Measurements from ENCODE around the gene AGAP3.

Gene AGAP3

DNA sequence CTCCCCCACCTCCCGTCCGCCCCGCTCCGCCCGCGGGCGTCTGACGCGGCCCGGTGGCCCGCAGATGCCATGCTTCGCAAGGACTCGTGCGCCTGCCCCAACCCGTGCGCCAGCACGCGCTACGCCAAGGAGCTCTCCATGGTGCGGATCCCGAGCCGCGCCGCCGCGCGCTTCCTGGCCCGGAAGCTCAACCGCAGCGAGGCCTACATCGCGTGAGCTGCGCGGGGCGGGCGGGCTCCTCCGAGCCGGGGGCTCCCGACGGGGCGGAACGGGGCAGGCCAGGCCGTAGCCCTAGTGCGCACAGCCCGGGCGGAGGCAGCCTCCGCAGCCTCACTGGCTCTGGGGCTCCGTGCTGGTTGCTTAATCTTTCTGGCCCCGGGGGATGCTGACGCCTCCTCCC is 35.2 kb upstream of the AGAP3 start:
- H3K27ac ChIP-seq, result no peak overlapping the region
- ChIA-PET CTCF (no interaction called here), POLR2A (ENCODE audit: low non-redundant PET) (no interaction called here)
- TF ChIP-seq, protein P1, sequence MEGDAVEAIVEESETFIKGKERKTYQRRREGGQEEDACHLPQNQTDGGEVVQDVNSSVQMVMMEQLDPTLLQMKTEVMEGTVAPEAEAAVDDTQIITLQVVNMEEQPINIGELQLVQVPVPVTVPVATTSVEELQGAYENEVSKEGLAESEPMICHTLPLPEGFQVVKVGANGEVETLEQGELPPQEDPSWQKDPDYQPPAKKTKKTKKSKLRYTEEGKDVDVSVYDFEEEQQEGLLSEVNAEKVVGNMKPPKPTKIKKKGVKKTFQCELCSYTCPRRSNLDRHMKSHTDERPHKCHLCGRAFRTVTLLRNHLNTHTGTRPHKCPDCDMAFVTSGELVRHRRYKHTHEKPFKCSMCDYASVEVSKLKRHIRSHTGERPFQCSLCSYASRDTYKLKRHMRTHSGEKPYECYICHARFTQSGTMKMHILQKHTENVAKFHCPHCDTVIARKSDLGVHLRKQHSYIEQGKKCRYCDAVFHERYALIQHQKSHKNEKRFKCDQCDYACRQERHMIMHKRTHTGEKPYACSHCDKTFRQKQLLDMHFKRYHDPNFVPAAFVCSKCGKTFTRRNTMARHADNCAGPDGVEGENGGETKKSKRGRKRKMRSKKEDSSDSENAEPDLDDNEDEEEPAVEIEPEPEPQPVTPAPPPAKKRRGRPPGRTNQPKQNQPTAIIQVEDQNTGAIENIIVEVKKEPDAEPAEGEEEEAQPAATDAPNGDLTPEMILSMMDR (conservative IDR thresholded peaks at IDR 0.05; ENCODE audit: low read depth), result no peak
- peak; percentile 39 for DNase-seq (ENCODE audit: low spot score)

GRCh38 chr7:151053096-151053495 is 33.2 kb upstream of the AGAP3 start:
- ChIA-PET POLR2A (ENCODE audit: low non-redundant PET) (no interaction called here), CTCF (no interaction called here)
- TF ChIP-seq, protein P1 (conservative IDR thresholded peaks at IDR 0.05; ENCODE audit: low read depth), result no peak
- no peak overlapping the region for H3K27ac ChIP-seq
- no peak for DNase-seq (ENCODE audit: low spot score)

DNA sequence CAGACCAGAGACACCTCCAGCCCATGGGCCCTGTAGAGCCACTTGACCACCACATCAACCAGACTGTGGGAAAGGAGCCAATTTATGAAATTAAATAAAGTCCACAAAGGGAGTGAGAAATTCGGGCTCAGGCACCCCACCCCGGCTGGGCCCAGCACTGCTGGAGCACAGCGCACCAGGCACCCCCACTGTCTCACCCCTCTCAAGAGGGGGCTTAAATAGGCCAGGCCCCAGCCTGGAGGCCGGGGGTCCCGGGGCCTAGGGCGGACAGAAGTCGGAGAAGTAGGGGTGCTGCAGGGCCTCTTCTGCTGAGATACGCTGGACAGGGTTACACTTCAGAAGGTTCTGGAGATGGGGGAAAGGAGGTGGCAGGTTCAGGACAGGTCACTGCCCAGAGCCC is 32.5 kb upstream of the AGAP3 start:
- TF ChIP-seq, protein P1 (conservative IDR thresholded peaks at IDR 0.05; ENCODE audit: low read depth), result no peak
- no peak for DNase-seq (ENCODE audit: low spot score)
- ChIA-PET CTCF (no interaction called here), POLR2A (ENCODE audit: low non-redundant PET) (no interaction called here)
- H3K27ac ChIP-seq, result no peak overlapping the region

DNA sequence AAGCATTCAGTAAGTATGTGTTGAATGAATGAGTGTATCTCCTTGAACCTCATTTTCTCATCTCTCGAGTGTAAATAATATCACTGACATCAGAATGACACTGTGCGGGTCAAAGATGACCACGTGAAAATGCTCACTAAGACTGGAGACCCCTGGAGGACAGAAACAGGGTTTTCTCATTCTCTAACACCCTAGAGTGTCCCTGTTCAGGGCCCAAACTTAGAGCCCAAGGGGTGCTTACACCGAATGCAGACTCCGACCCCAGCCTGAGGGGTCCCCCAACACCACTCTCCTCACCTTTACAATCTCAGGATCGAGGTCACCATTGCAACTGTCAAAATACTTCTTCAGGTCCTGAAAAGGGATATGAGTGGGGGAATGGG is 30.0 kb upstream of the AGAP3 start:
- ChIA-PET POLR2A (ENCODE audit: low non-redundant PET) (no interaction called here), CTCF (interaction anchor here (0.6 kb wide), 1 partner anchor 31 kb away, joined by 3 read pairs; no protein-coding TSS in a partner anchor)
- TF ChIP-seq, protein P1 (conservative IDR thresholded peaks at IDR 0.05; ENCODE audit: low read depth), result no peak
- no peak for DNase-seq (ENCODE audit: low spot score)
- H3K27ac ChIP-seq, result peak overlapping the region; percentile 96

- TF ChIP-seq, protein P1 (conservative IDR thresholded peaks at IDR 0.05; ENCODE audit: low read depth), result no peak
- ChIA-PET POLR2A (ENCODE audit: low non-redundant PET) (no interaction called here), CTCF (interaction anchor here (0.6 to 1.0 kb wide), 3 partner anchors 31 to 68 kb away, joined by 3 to 5 read pairs (median 3); no protein-coding TSS in a partner anchor)
- peak overlapping the region; percentile 96 for H3K27ac ChIP-seq
- DNase-seq (ENCODE audit: low spot score), result no peak
Observed at GRCh38 chr7:151056666-151057505, 29.4 kb upstream of the AGAP3 start.

- CTCF ChIA-PET, result interaction anchor here (1.0 kb wide), 2 partner anchors 28 to 39 kb away, joined by 3 read pairs; no protein-coding TSS in a partner anchor
- POLR2A ChIA-PET (ENCODE audit: low non-redundant PET), result no interaction called here
- TF ChIP-seq, protein P1 (conservative IDR thresholded peaks at IDR 0.05; ENCODE audit: low read depth), result no peak
- DNase-seq (ENCODE audit: low spot score), result no peak
- peak within 1 kb of the TSS; percentile 96 for H3K27ac ChIP-seq
Observed at GRCh38 chr7:151057506-151057988, 28.7 kb upstream of the AGAP3 start, which contains the start of gene CDK5. Gene CDK5, minus strand, starts transcription at chr7:151057897. Its CDS starts 49 bp downstream, at chr7:151057848.
